RPMI8226 (cell line): ENCODE results near the gene MAP3K3.
"Not testable (repeated sequence)": the region's sequence is repeated elsewhere in the genome, so short reads cannot be mapped to it uniquely, and the experiment has no call there.

Source experiments
- DNase-seq: peaks from one replicate; pipeline ENCODE4 v3.0.0-alpha.2; 2015

Gene MAP3K3

GRCh38 chr17:63709110-63709509 is 86.9 kb downstream of the MAP3K3 start:
- no peak for DNase-seq

GRCh38 chr17:63714550-63715277 is 92.5 kb downstream of the MAP3K3 start:
- no peak for DNase-seq

- no peak for DNase-seq
These were observed 94.2 kb downstream of the MAP3K3 start for GRCh38 chr17:63716426-63716825.

- DNase-seq: no peak
These were observed 96.8 kb downstream of the MAP3K3 start for GRCh38 chr17:63718988-63719387.

- not testable (repeated sequence) for DNase-seq
These were observed 98.0 kb downstream of the MAP3K3 start for GRCh38 chr17:63720194-63720593.

GRCh38 chr17:63722403-63722802 is 100.2 kb downstream of the MAP3K3 start:
- DNase-seq: no peak

- no peak for DNase-seq
These were observed 113.5 kb downstream of the MAP3K3 start for GRCh38 chr17:63735691-63736090.

- peak; percentile 79 for DNase-seq
These were observed 118.4 kb downstream of the MAP3K3 start for GRCh38 chr17:63740464-63741142.

GRCh38 chr17:63741143-63741407 is 118.9 kb downstream of the MAP3K3 start:
- no peak for DNase-seq

GRCh38 chr17:63741408-63742173 is 119.4 kb downstream of the MAP3K3 start, which contains the start of gene STRADA:
TSS of gene STRADA (minus strand) at chr17:63741799. CDS start at chr17:63728369, 13,430 bp downstream.
- peak; percentile 99 for DNase-seq
